Nephron (organoid): ENCODE data around the gene KCTD15.

ENCODE experiments used
- H3K27ac Mint-ChIP-seq, 3 experiments: 2 replicates each; pipeline ENCODE4 v1.8.0; 2020; ENCODE audit warnings: mixed read lengths in 3 of 3, mild to moderate bottlenecking in 2 of 3, moderate library complexity in 1 of 3
- H3K27me3 Mint-ChIP-seq: 2 replicates; pipeline ENCODE4 v1.8.0; 2021; ENCODE audit warnings: low read depth, mild to moderate bottlenecking, moderate library complexity, mixed read lengths
- H3K36me3 Mint-ChIP-seq: 2 replicates; pipeline ENCODE4 v1.8.0; 2020; ENCODE audit warnings: low read depth, mixed read lengths
- H3K4me1 Mint-ChIP-seq: 2 replicates; pipeline ENCODE4 v1.8.0; 2020; ENCODE audit warnings: mixed read lengths
- H3K4me3 Mint-ChIP-seq, 3 experiments: 2 replicates each; pipeline ENCODE4 v1.8.0; 2020; ENCODE audit warnings: mild to moderate bottlenecking in 3 of 3, mixed read lengths in 3 of 3, moderate library complexity in 2 of 3
- H3K9me3 Mint-ChIP-seq: 2 replicates; pipeline ENCODE4 v1.8.0; 2020; ENCODE audit warnings: mixed read lengths
- CTCF ChIP-seq, 3 experiments: fragments of 200-600 bp; sonication (generic); IDR thresholded peaks; one replicate each; pipeline ENCODE4 v1.5.0; 2021; ENCODE audit warnings: antibody characterized with exemption in 3 of 3; ENCODE audit not compliant: unreplicated experiment in 3 of 3

Gene KCTD15

GRCh38 chr19:33766623-33767022, 30.0 kb upstream of the KCTD15 start:
- TF ChIP-seq CTCF (IDR thresholded peaks at IDR 0.05; ENCODE audit: unreplicated experiment in 3 of 3), result no peak
- peaks cover 47% of the 10 kb centered on the region for H3K27me3 Mint-ChIP-seq
- no peaks in the 10 kb centered on the region for H3K4me1 Mint-ChIP-seq
- no peak overlapping the region for H3K27ac Mint-ChIP-seq
- no peaks in the 10 kb centered on the region for H3K9me3 Mint-ChIP-seq
- no peak overlapping the region for H3K4me3 Mint-ChIP-seq
- no peaks in the 10 kb centered on the region for H3K36me3 Mint-ChIP-seq

- no peaks in the 10 kb centered on the region for H3K4me1 Mint-ChIP-seq
- H3K27ac Mint-ChIP-seq, result no peak overlapping the region
- H3K4me3 Mint-ChIP-seq, result peak overlapping the region in 1 of 3 experiments; percentile 18
- peaks cover 45% of the 10 kb centered on the region for H3K27me3 Mint-ChIP-seq
- H3K9me3 Mint-ChIP-seq, result no peaks in the 10 kb centered on the region
- H3K36me3 Mint-ChIP-seq, result no peaks in the 10 kb centered on the region
- peak; percentile 38 to 41 (median 40) for TF ChIP-seq CTCF (IDR thresholded peaks at IDR 0.05; ENCODE audit: unreplicated experiment in 3 of 3)
These were observed 28.7 kb upstream of the KCTD15 start for GRCh38 chr19:33767898-33768413.

GRCh38 chr19:33769208-33769607, 27.5 kb upstream of the KCTD15 start:
- Mint-ChIP-seq H3K9me3 (no peaks in the 10 kb centered on the region), H3K4me3 (no peak overlapping the region)

GRCh38 chr19:33770107-33770506, 26.6 kb upstream of the KCTD15 start:
- Mint-ChIP-seq H3K4me3 (no peak overlapping the region), H3K9me3 (no peaks in the 10 kb centered on the region), H3K36me3 (no peaks in the 10 kb centered on the region), H3K27me3 (peaks cover 49% of the 10 kb centered on the region), H3K27ac (no peak overlapping the region), H3K4me1 (no peaks in the 10 kb centered on the region)
- no peak for TF ChIP-seq CTCF (IDR thresholded peaks at IDR 0.05; ENCODE audit: unreplicated experiment in 3 of 3)

More at GRCh38 chr19:33769208-33769607, 27.5 kb upstream of the KCTD15 start:
- TF ChIP-seq CTCF (IDR thresholded peaks at IDR 0.05; ENCODE audit: unreplicated experiment in 3 of 3), result no peak
- Mint-ChIP-seq H3K27ac (no peak overlapping the region), H3K27me3 (peaks cover 45% of the 10 kb centered on the region), H3K36me3 (no peaks in the 10 kb centered on the region), H3K4me1 (no peaks in the 10 kb centered on the region)

GRCh38 chr19:33771384-33772101, 25.1 kb upstream of the KCTD15 start:
- Mint-ChIP-seq H3K4me1 (no peaks in the 10 kb centered on the region), H3K27me3 (peaks cover 45% of the 10 kb centered on the region), H3K4me3 (no peak overlapping the region), H3K9me3 (no peaks in the 10 kb centered on the region), H3K27ac (no peak overlapping the region), H3K36me3 (no peaks in the 10 kb centered on the region)
- TF ChIP-seq CTCF (IDR thresholded peaks at IDR 0.05; ENCODE audit: unreplicated experiment in 3 of 3), result peak; percentile 81 to 93 (median 88)
